ENCODE measurements around the gene ZCCHC2.

- TF ChIP-seq POLR2A (IDR thresholded peaks at IDR 0.05; ENCODE audit: low read depth, low read length) (no peak), POLR2AphosphoS5 (IDR thresholded peaks at IDR 0.05; ENCODE audit: insufficient read depth, low read depth, low read length) (no peak), CTCF (IDR thresholded peaks at IDR 0.05; ENCODE audit: extremely low read depth in 1 of 2, insufficient read depth in 1 of 2, low read depth in 1 of 2, low read length in 2 of 2) (no peak), EZH2 (IDR thresholded peaks at IDR 0.05; ENCODE audit: borderline replicate concordance, low read depth, low read length, severe bottlenecking) (no peak)
Observed at GRCh38 chr18:62519684-62520083, 3.1 kb upstream of the ZCCHC2 start.

All from endothelial cell of umbilical vein (primary cell).